ENCODE measurements around the gene SEMA4C.
A peak's percentile ranks its signal among the peaks of the same experiment; 100 is the strongest.

The SEMA4C gene

GRCh38 chr2:96879545-96880040, 9.7 kb upstream of the SEMA4C start:
- Mint-ChIP-seq H3K27me3 (ENCODE audit: low read depth) (no peaks in the 10 kb centered on the region), H3K4me1 (ENCODE audit: low read depth) (peaks cover 2% of the 10 kb centered on the region), H3K4me3 (no peak overlapping the region), H3K9me3 (no peaks in the 10 kb centered on the region), H3K27ac (no peak overlapping the region), H3K36me3 (ENCODE audit: low read depth) (no peaks in the 10 kb centered on the region)
- no peak for DNase-seq (ENCODE audit: low spot score)

GRCh38 chr2:96878796-96879544, 9.1 kb upstream of the SEMA4C start:
- Mint-ChIP-seq H3K9me3 (no peaks in the 10 kb centered on the region), H3K27me3 (ENCODE audit: low read depth) (no peaks in the 10 kb centered on the region), H3K27ac (no peak overlapping the region), H3K4me1 (ENCODE audit: low read depth) (peaks cover 2% of the 10 kb centered on the region), H3K36me3 (ENCODE audit: low read depth) (no peaks in the 10 kb centered on the region), H3K4me3 (no peak overlapping the region)
- DNase-seq (ENCODE audit: low spot score), result no peak

GRCh38 chr2:96878171-96878570, 8.3 kb upstream of the SEMA4C start:
- Mint-ChIP-seq H3K27ac (no peak overlapping the region), H3K9me3 (no peaks in the 10 kb centered on the region), H3K4me3 (no peak overlapping the region), H3K4me1 (ENCODE audit: low read depth) (peaks cover 2% of the 10 kb centered on the region), H3K36me3 (ENCODE audit: low read depth) (no peaks in the 10 kb centered on the region), H3K27me3 (ENCODE audit: low read depth) (no peaks in the 10 kb centered on the region)
- no peak for DNase-seq (ENCODE audit: low spot score)

- peaks cover 2% of the 10 kb centered on the region for H3K4me1 Mint-ChIP-seq (ENCODE audit: low read depth)
- no peak overlapping the region for H3K27ac Mint-ChIP-seq
- no peak for DNase-seq (ENCODE audit: low spot score)
- no peaks in the 10 kb centered on the region for H3K36me3 Mint-ChIP-seq (ENCODE audit: low read depth)
- H3K27me3 Mint-ChIP-seq (ENCODE audit: low read depth), result no peaks in the 10 kb centered on the region
- H3K9me3 Mint-ChIP-seq, result no peaks in the 10 kb centered on the region
- H3K4me3 Mint-ChIP-seq, result no peak overlapping the region
These were observed 7.8 kb upstream of the SEMA4C start for GRCh38 chr2:96877631-96878092.

- H3K36me3 Mint-ChIP-seq (ENCODE audit: low read depth), result no peaks in the 10 kb centered on the region
- no peak overlapping the region for H3K27ac Mint-ChIP-seq
- no peak for DNase-seq (ENCODE audit: low spot score)
- no peak overlapping the region for H3K4me3 Mint-ChIP-seq
- no peaks in the 10 kb centered on the region for H3K9me3 Mint-ChIP-seq
- no peaks in the 10 kb centered on the region for H3K27me3 Mint-ChIP-seq (ENCODE audit: low read depth)
- peaks cover 2% of the 10 kb centered on the region for H3K4me1 Mint-ChIP-seq (ENCODE audit: low read depth)
These were observed 7.2 kb upstream of the SEMA4C start for GRCh38 chr2:96877042-96877451.

GRCh38 chr2:96876269-96877041, 6.6 kb upstream of the SEMA4C start:
- H3K4me3 Mint-ChIP-seq, result no peak overlapping the region
- H3K27ac Mint-ChIP-seq, result no peak overlapping the region
- peaks cover 2% of the 10 kb centered on the region for H3K4me1 Mint-ChIP-seq (ENCODE audit: low read depth)
- H3K36me3 Mint-ChIP-seq (ENCODE audit: low read depth), result no peaks in the 10 kb centered on the region
- no peaks in the 10 kb centered on the region for H3K27me3 Mint-ChIP-seq (ENCODE audit: low read depth)
- H3K9me3 Mint-ChIP-seq, result no peaks in the 10 kb centered on the region
- no peak for DNase-seq (ENCODE audit: low spot score)

GRCh38 chr2:96875498-96876268, 5.8 kb upstream of the SEMA4C start:
- Mint-ChIP-seq H3K27me3 (ENCODE audit: low read depth) (peaks cover 8% of the 10 kb centered on the region), H3K9me3 (no peaks in the 10 kb centered on the region), H3K36me3 (ENCODE audit: low read depth) (no peaks in the 10 kb centered on the region), H3K27ac (peak overlapping the region; percentile 8), H3K4me1 (ENCODE audit: low read depth) (peaks cover 9% of the 10 kb centered on the region), H3K4me3 (no peak overlapping the region)
- no peak for DNase-seq (ENCODE audit: low spot score)

GRCh38 chr2:96874198-96874831, 4.4 kb upstream of the SEMA4C start:
- peaks cover 11% of the 10 kb centered on the region for H3K27me3 Mint-ChIP-seq (ENCODE audit: low read depth)
- H3K4me3 Mint-ChIP-seq, result no peak overlapping the region
- no peak overlapping the region for H3K27ac Mint-ChIP-seq
- no peak for DNase-seq (ENCODE audit: low spot score)
- H3K9me3 Mint-ChIP-seq, result no peaks in the 10 kb centered on the region
- peaks cover 2% of the 10 kb centered on the region for H3K36me3 Mint-ChIP-seq (ENCODE audit: low read depth)
- H3K4me1 Mint-ChIP-seq (ENCODE audit: low read depth), result peaks cover 11% of the 10 kb centered on the region

- Mint-ChIP-seq H3K27ac (no peak overlapping the region), H3K4me3 (no peak overlapping the region), H3K9me3 (no peaks in the 10 kb centered on the region), H3K27me3 (ENCODE audit: low read depth) (peaks cover 11% of the 10 kb centered on the region), H3K36me3 (ENCODE audit: low read depth) (peaks cover 2% of the 10 kb centered on the region), H3K4me1 (ENCODE audit: low read depth) (peaks cover 11% of the 10 kb centered on the region)
- DNase-seq (ENCODE audit: low spot score), result no peak
These were observed 3.8 kb upstream of the SEMA4C start for GRCh38 chr2:96873651-96874096.

- H3K27ac Mint-ChIP-seq, result no peak overlapping the region
- no peaks in the 10 kb centered on the region for H3K9me3 Mint-ChIP-seq
- H3K27me3 Mint-ChIP-seq (ENCODE audit: low read depth), result peaks cover 11% of the 10 kb centered on the region
- DNase-seq (ENCODE audit: low spot score), result no peak
- H3K36me3 Mint-ChIP-seq (ENCODE audit: low read depth), result peaks cover 2% of the 10 kb centered on the region
- H3K4me1 Mint-ChIP-seq (ENCODE audit: low read depth), result peaks cover 11% of the 10 kb centered on the region
- H3K4me3 Mint-ChIP-seq, result no peak overlapping the region
These were observed 2.9 kb upstream of the SEMA4C start for GRCh38 chr2:96872591-96873349.

GRCh38 chr2:96870626-96871255, 861 bp upstream of the SEMA4C start:
- Mint-ChIP-seq H3K4me1 (ENCODE audit: low read depth) (peaks cover 19% of the 10 kb centered on the region), H3K36me3 (ENCODE audit: low read depth) (peaks cover 12% of the 10 kb centered on the region), H3K9me3 (no peaks in the 10 kb centered on the region), H3K4me3 (peak overlapping the region; percentile 86), H3K27me3 (ENCODE audit: low read depth) (peaks cover 11% of the 10 kb centered on the region), H3K27ac (peak overlapping the region; percentile 90)
- peak; percentile 52 for DNase-seq (ENCODE audit: low spot score)

GRCh38 chr2:96869281-96869821, 529 bp downstream of the SEMA4C start:
- Mint-ChIP-seq H3K36me3 (ENCODE audit: low read depth) (peaks cover 21% of the 10 kb centered on the region), H3K27me3 (ENCODE audit: low read depth) (peaks cover 11% of the 10 kb centered on the region), H3K9me3 (no peaks in the 10 kb centered on the region), H3K4me3 (no peak overlapping the region), H3K4me1 (ENCODE audit: low read depth) (peaks cover 18% of the 10 kb centered on the region), H3K27ac (no peak overlapping the region)
- no peak for DNase-seq (ENCODE audit: low spot score)
